PC-9 (cell line): ENCODE measurements around the gene PRCP. TPM values are rescaled to one million over a fixed set of nuclear protein-coding genes. Genes with fewer than 3 reads are reported as not detected.
A peak's percentile ranks its signal among the peaks of the same experiment; 100 is the strongest.

ENCODE experiments used
- BruUV-seq: library from RNA; stranded (reverse); fragments of 400-500 nt; replicated peaks from 2 replicates; lab custom pipeline; 2021; lab: Mats Ljungman, UMichigan
- CTCF ChIA-PET: fragments of 300-600 bp; sonication (Branson Sonifier 250); formaldehyde crosslinking; loops from one replicate; lab custom pipeline; 2022; ENCODE audit warnings: antibody characterized with exemption; lab: Charles Lee
- POLR2A ChIA-PET: fragments of 300-600 bp; sonication (Branson Sonifier 250); formaldehyde crosslinking; loops from one replicate; lab custom pipeline; 2022; ENCODE audit warnings: antibody characterized with exemption; ENCODE audit not compliant: unreplicated experiment; lab: Charles Lee
- DNase-seq, 2 experiments: peaks; one replicate each; pipeline versions ENCODE4 v3.0.0 to v3.0.0-alpha.2; 2015 to 2022; ENCODE audit warnings: mixed read lengths in 1 of 2
- H2AFZ ChIP-seq: fragments of 200-600 bp; sonication (generic); 2 replicates; pipeline ENCODE4 v1.8.1; 2017; ENCODE audit warnings: antibody characterized with exemption
- H3F3A ChIP-seq: fragments of 200-600 bp; sonication (generic); 2 replicates; pipeline ENCODE4 v1.8.1; 2017; ENCODE audit warnings: antibody characterized with exemption, mild to moderate bottlenecking, low read depth; ENCODE audit not compliant: insufficient read depth
- H3K27ac ChIP-seq: fragments of 200-600 bp; sonication (generic); 2 replicates; pipeline ENCODE4 v1.6.1; 2016; ENCODE audit warnings: mixed run types
- H3K27me3 ChIP-seq: fragments of 200-600 bp; sonication (generic); 2 replicates; pipeline ENCODE4 v1.6.1; 2016; ENCODE audit warnings: low read depth, mixed run types; ENCODE audit not compliant: insufficient read depth
- H3K36me3 ChIP-seq: fragments of 200-600 bp; sonication (generic); 2 replicates; pipeline ENCODE4 v1.6.1; 2016; ENCODE audit warnings: low read depth, mixed run types
- H3K4me1 ChIP-seq: fragments of 200-600 bp; sonication (generic); replicated peaks from 2 replicates; pipeline ENCODE4 v1.6.1; 2016; ENCODE audit warnings: mixed run types; ENCODE audit not compliant: insufficient read depth
- H3K4me2 ChIP-seq: fragments of 200-600 bp; sonication (generic); 2 replicates; pipeline ENCODE4 v1.6.1; 2017; ENCODE audit warnings: mixed run types
- H3K4me3 ChIP-seq: fragments of 200-600 bp; sonication (generic); 2 replicates; pipeline ENCODE4 v1.6.1; 2016; ENCODE audit warnings: mixed run types
- H3K79me2 ChIP-seq: fragments of 200-600 bp; sonication (generic); 2 replicates; pipeline ENCODE4 v1.6.1; 2017; ENCODE audit warnings: low read depth, mixed run types
- H3K9me2 ChIP-seq: fragments of 200-600 bp; sonication (generic); 2 replicates; pipeline ENCODE4 v1.8.1; 2017; ENCODE audit warnings: mild to moderate bottlenecking; ENCODE audit not compliant: insufficient read depth
- H3K9me3 ChIP-seq: fragments of 200-600 bp; sonication (generic); 2 replicates; pipeline ENCODE4 v1.8.1; 2016; ENCODE audit warnings: low read depth; ENCODE audit not compliant: insufficient read depth
- H4K20me1 ChIP-seq: fragments of 200-600 bp; sonication (generic); 2 replicates; pipeline ENCODE4 v1.8.1; 2017; ENCODE audit not compliant: insufficient read depth
- CTCF ChIP-seq: fragments of 200-600 bp; sonication (generic); conservative IDR thresholded peaks from 2 replicates; pipeline ENCODE4 v1.6.1; 2017; ENCODE audit warnings: mixed run types, antibody characterized with exemption, mild to moderate bottlenecking, moderate library complexity
- EZH2 ChIP-seq: fragments of 200-600 bp; sonication (generic); IDR thresholded peaks from 2 replicates; pipeline ENCODE4 v1.8.0; 2017; ENCODE audit warnings: antibody characterized with exemption, low read depth
- intact Hi-C: fragments of 100-400 bp; cut with micrococcal nuclease; formaldehyde crosslinking; loops from one replicate; pipeline ENCODE4 v1.10.0; 2022; ENCODE audit not compliant: unreplicated experiment
- total RNA-seq: library from RNA; stranded (reverse); gene quantifications from 2 replicates; pipeline ENCODE4 v1.2.3, GENCODE V29; 2021

PRCP gene
- total RNA-seq, 1 experiment from 2014 or later = 42.7 TPM

- no TSS peak for BruUV-seq
- no peak overlapping the region for H3K4me2 ChIP-seq
- H3K36me3 ChIP-seq = no peaks in the 10 kb centered on the region
- no peak overlapping the region for H2AFZ ChIP-seq
- peak in 1 of 2 experiments; percentile 21 for DNase-seq
- H3F3A ChIP-seq = no peaks in the 10 kb centered on the region
- H3K4me1 ChIP-seq = no peaks in the 10 kb centered on the region
- CTCF ChIA-PET = no interaction called here
- H3K4me3 ChIP-seq = no peak overlapping the region
- intact Hi-C loops = no loop called here
- H4K20me1 ChIP-seq = no peaks in the 10 kb centered on the region
- POLR2A ChIA-PET = no interaction called here
- no peaks in the 10 kb centered on the region for H3K9me2 ChIP-seq
- H3K27ac ChIP-seq = no peak overlapping the region
- no peaks in the 10 kb centered on the region for H3K9me3 ChIP-seq
- no peaks in the 10 kb centered on the region for H3K27me3 ChIP-seq
- H3K79me2 ChIP-seq = no peaks in the 10 kb centered on the region
- TF ChIP-seq CTCF = no peak
- no peak for TF ChIP-seq EZH2
These were observed 27.7 kb downstream of the PRCP start for GRCh38 chr11:82872377-82873150.

GRCh38 chr11:82871646-82872045, 28.6 kb downstream of the PRCP start:
- no peak for DNase-seq
- Histone ChIP-seq H3K36me3 (no peaks in the 10 kb centered on the region), H3K79me2 (no peaks in the 10 kb centered on the region), H3K4me1 (no peaks in the 10 kb centered on the region), H4K20me1 (no peaks in the 10 kb centered on the region), H3K27ac (no peak overlapping the region), H3K4me3 (no peak overlapping the region), H3K9me3 (no peaks in the 10 kb centered on the region), H2AFZ (no peak overlapping the region), H3K4me2 (no peak overlapping the region), H3F3A (no peaks in the 10 kb centered on the region), H3K27me3 (no peaks in the 10 kb centered on the region), H3K9me2 (no peaks in the 10 kb centered on the region)
- ChIA-PET POLR2A (no interaction called here), CTCF (no interaction called here)
- TF ChIP-seq CTCF = no peak
- TF ChIP-seq EZH2 = no peak
- intact Hi-C loops = no loop called here
- no TSS peak for BruUV-seq

- BruUV-seq = no TSS peak
- ChIA-PET CTCF (no interaction called here), POLR2A (no interaction called here)
- Histone ChIP-seq H3K27me3 (no peaks in the 10 kb centered on the region), H3K27ac (no peak overlapping the region), H3F3A (no peaks in the 10 kb centered on the region), H3K79me2 (no peaks in the 10 kb centered on the region), H3K4me2 (no peak overlapping the region), H3K4me3 (no peak overlapping the region), H3K4me1 (no peaks in the 10 kb centered on the region), H4K20me1 (no peaks in the 10 kb centered on the region), H2AFZ (no peak overlapping the region), H3K9me2 (no peaks in the 10 kb centered on the region), H3K9me3 (no peaks in the 10 kb centered on the region), H3K36me3 (no peaks in the 10 kb centered on the region)
- TF ChIP-seq CTCF (no peak), EZH2 (no peak)
- intact Hi-C loops = no loop called here
- DNase-seq = no peak
These were observed 30.6 kb downstream of the PRCP start for GRCh38 chr11:82869657-82870056.
